Mucosa of descending colon (tissue), 3 donors: ENCODE data around the gene ATRIP. TPM values are rescaled to one million over a fixed set of nuclear protein-coding genes. Genes with fewer than 3 reads are reported as not detected.

Source experiments
- ATAC-seq: fragments of 200-7000 bp; cut with Tn5 transposase; one replicate; pipeline ENCODE4 v1.9.1; 2020; ENCODE audit warnings: mild to moderate bottlenecking, moderate library complexity
- DNase-seq, 3 donors: peaks; one replicate each; pipeline ENCODE4 v3.0.0-alpha.2; 2020
- H3K36me3 ChIP-seq: fragments of 200-600 bp; one replicate; pipeline ENCODE4 v1.8.0; 2021; ENCODE audit warnings: low read depth, mild to moderate bottlenecking
- H3K4me1 ChIP-seq: fragments of 200-600 bp; one replicate; pipeline ENCODE4 v1.8.0; 2021; ENCODE audit warnings: low read depth, mild to moderate bottlenecking
- H3K4me3 ChIP-seq: fragments of 200-600 bp; one replicate; pipeline ENCODE4 v1.8.0; 2021; ENCODE audit warnings: mild to moderate bottlenecking
- H3K9me3 ChIP-seq: fragments of 200-600 bp; one replicate; pipeline ENCODE4 v1.8.0; 2021; ENCODE audit warnings: mild to moderate bottlenecking
- intact Hi-C, 2 donors: fragments of 100-400 bp; cut with DNase I in 1 of 2; cut with micrococcal nuclease in 1 of 2; formaldehyde crosslinking; loops; one replicate each; pipeline versions ENCODE4 v1.11.0 to v1.11.1; 2022; cut with DNase I, micrococcal nuclease
- total RNA-seq, 3 donors: library from RNA; stranded (reverse); fragmentation: NEBNext Ultra II Directional in 2 of 3; extraction: Animal tissue kit (Norgen Biotek cat#: 25700) in 2 of 3; gene quantifications; one replicate each; pipeline versions ENCODE4 v1.2.1 to v1.2.4, GENCODE V29; 2021 to 2023
- TF ChIP-seq, protein P1 (sequence below): fragments of 200-600 bp; IDR thresholded peaks from one replicate; pipeline ENCODE4 v1.8.0; 2022; ENCODE audit warnings: antibody characterized with exemption, mild to moderate bottlenecking
- donor health status: DM: no; HTN: no; CAD: no; lungs with moderate emphysema.
- donor health status: DM: no; HTN: no; CAD: no.
- donor health status: DM: no; HTN: yes; CAD: no.

Gene ATRIP
- total RNA-seq, 3 donors from 2014 or later = 4.5 to 7.2 (median 6.2) TPM

DNA sequence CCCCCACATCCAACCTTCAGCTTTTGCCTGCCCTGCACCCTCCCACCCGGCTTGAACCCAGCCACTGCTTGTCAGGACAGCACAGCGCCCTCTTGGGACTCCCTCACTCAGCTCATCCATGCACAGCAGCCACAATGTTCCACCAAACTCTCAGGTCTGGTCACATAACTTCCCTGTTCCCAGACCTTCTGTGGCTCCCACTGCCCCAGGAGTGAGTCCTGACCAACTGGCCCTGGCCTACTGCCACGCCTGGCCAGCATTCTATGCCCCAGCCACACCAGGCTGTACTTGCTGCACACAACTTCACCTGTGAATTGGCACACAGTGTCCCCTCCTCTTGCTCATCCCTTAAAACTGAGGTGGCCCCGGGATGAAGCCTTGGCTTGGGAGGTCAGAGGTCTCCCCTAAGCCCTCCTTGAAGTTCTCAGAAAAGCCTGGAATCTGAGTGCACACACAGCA, 37.7 kb upstream of the ATRIP start:
- no peak for ATAC-seq
- no peaks in the 10 kb centered on the region for H3K36me3 ChIP-seq
- no peak overlapping the region for H3K4me3 ChIP-seq
- TF ChIP-seq, protein P1, sequence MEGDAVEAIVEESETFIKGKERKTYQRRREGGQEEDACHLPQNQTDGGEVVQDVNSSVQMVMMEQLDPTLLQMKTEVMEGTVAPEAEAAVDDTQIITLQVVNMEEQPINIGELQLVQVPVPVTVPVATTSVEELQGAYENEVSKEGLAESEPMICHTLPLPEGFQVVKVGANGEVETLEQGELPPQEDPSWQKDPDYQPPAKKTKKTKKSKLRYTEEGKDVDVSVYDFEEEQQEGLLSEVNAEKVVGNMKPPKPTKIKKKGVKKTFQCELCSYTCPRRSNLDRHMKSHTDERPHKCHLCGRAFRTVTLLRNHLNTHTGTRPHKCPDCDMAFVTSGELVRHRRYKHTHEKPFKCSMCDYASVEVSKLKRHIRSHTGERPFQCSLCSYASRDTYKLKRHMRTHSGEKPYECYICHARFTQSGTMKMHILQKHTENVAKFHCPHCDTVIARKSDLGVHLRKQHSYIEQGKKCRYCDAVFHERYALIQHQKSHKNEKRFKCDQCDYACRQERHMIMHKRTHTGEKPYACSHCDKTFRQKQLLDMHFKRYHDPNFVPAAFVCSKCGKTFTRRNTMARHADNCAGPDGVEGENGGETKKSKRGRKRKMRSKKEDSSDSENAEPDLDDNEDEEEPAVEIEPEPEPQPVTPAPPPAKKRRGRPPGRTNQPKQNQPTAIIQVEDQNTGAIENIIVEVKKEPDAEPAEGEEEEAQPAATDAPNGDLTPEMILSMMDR = no peak
- intact Hi-C loops = no loop called here
- peak in 1 of 3 donors; percentile 1 for DNase-seq
- H3K4me1 ChIP-seq = no peaks in the 10 kb centered on the region
- H3K9me3 ChIP-seq = no peaks in the 10 kb centered on the region

- DNase-seq = peak; percentile 1 to 40 (median 13)
Observed at GRCh38 chr3:48409291-48410201, 37.0 kb upstream of the ATRIP start.

DNA sequence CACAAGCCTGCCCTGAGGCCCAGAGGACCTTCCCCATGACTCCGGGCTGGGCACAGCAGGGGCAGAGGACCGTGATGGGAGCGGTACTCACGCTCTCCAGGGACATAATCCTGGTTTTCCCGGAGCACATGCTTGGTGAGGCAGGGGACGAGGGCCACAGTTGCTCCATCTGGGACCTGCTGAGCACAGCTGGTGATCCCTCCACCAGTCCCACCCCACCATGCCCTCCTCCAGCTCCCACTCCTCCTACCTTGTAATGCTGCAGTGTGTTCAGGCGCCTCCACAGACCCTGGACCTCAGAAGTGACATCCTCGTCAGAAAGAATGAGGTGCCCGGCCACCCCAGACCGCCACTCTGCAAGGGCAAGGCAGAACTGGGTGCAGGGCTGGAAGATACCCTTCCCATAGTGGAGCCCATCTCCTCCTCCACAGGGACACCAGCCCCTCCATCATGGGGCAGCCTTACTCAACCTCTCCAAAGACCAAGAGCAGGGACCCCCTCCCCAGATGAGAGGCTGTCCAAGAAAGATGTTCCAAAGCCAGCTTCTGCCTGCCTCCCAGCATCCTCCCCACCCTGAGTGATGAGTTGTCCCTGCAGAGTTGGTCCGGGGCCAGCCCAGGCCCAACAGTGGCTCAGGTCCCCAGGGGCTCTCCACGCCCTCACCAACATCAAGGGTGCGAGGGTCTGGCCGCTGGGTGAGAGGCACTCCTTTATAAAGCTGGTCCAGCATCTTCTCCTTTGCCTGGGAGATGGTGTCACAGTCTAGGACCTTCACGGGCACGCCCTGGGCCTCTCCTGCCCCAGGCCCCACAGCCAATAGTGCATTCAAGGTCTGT, 36.1 kb upstream of the ATRIP start:
- TF ChIP-seq, protein P1 = no peak
- Histone ChIP-seq H3K9me3 (no peaks in the 10 kb centered on the region), H3K4me3 (no peak overlapping the region), H3K4me1 (no peaks in the 10 kb centered on the region), H3K36me3 (no peaks in the 10 kb centered on the region)
- ATAC-seq = no peak
- intact Hi-C loops = no loop called here
- peak; percentile 1 to 31 (median 21) for DNase-seq

More at GRCh38 chr3:48409291-48410201, 37.0 kb upstream of the ATRIP start:
- H3K9me3 ChIP-seq = no peaks in the 10 kb centered on the region
- intact Hi-C loops = no loop called here
- no peak for ATAC-seq
- H3K4me1 ChIP-seq = no peaks in the 10 kb centered on the region
- TF ChIP-seq, protein P1 = no peak
- no peak overlapping the region for H3K4me3 ChIP-seq
- H3K36me3 ChIP-seq = no peaks in the 10 kb centered on the region

DNA sequence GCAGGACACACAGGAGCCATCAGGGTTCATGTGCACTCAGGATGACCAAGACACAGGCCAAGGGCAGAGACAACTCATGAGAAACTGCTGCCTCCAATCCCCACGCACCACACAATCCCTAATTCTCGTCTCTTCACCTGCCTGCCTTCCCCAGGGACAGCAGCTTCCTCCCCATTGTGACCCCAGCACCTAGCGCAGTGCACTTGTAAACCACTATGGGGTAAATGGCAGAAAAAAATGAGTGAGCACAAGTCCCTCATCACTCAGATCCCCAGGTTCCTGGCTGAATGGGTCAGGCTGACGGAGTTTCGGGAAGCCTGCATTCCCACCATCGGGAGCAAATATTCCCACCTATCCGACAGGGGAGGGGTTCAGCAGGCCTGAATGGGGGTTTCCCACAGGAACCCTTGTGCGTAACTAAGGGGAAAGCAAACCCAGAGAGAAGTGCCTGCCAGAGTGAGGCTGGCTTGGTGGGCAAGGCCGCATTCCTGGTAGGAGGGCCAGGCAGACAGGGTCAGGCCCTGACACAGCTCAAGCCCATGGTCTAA, 35.4 kb upstream of the ATRIP start:
- ATAC-seq (no peak), DNase-seq (no peak)
- TF ChIP-seq, protein P1 = no peak
- Histone ChIP-seq H3K4me3 (no peak overlapping the region), H3K36me3 (no peaks in the 10 kb centered on the region), H3K4me1 (no peaks in the 10 kb centered on the region), H3K9me3 (no peaks in the 10 kb centered on the region)
- intact Hi-C loops = no loop called here

GRCh38 chr3:48411606-48412374, 34.7 kb upstream of the ATRIP start:
- Histone ChIP-seq H3K36me3 (no peaks in the 10 kb centered on the region), H3K4me1 (no peaks in the 10 kb centered on the region), H3K4me3 (no peak overlapping the region), H3K9me3 (no peaks in the 10 kb centered on the region)
- TF ChIP-seq, protein P1 = no peak
- DNase-seq (peak in 1 of 3 donors; percentile 14), ATAC-seq (no peak)
- intact Hi-C loops = no loop called here
